COR-L47 (cell line): ENCODE measurements around the gene PEX5.
"Not testable (repeated sequence)": the region's sequence is repeated elsewhere in the genome, so short reads cannot be mapped to it uniquely, and the experiment has no call there.

Source experiments
- DNase-seq: peaks from one replicate; lab custom pipeline; 2025; lab: John Stamatoyannopoulos, UW

The PEX5 gene

DNA sequence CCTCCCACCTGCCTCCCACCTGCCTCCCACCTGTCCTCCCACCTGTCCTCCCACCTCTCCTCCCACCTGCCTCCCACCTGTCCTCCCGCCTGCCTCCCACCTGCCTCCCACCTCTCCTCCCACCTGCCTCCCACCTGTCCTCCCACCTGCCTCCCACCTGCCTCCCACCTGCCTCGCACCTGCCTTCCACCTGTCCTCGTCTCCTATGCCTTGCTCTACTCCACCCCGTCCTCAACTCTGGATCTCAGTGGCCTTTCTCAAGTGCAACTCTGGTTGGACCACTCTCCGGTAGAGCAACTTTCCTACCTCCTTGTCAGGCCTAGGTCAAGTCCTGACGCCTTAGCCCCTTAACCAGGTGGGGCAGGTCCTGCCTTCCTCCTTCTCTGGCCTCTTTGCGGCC lies 29.3 kb upstream of the PEX5 start:
- no peak for DNase-seq

DNA sequence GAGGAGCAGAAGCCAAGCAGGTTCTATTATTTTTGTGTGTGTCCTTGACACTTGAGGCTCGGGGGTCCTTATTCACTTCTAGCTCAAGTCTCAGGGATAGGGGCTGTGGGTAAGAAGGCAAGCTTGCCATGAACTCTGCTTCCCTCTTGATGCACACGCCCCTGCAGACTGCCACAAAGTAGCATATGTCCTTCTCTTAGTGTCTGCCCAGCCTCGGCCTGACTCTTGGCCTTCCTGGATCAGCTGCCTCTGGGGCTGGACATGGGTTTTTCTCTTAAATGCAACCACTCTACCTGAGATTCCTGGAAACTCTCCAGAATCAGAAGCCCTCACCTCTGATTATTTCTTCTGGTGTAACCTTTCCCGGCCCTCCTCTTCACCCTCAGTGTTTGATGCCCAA lies 28.2 kb upstream of the PEX5 start:
- DNase-seq, result no peak

DNA sequence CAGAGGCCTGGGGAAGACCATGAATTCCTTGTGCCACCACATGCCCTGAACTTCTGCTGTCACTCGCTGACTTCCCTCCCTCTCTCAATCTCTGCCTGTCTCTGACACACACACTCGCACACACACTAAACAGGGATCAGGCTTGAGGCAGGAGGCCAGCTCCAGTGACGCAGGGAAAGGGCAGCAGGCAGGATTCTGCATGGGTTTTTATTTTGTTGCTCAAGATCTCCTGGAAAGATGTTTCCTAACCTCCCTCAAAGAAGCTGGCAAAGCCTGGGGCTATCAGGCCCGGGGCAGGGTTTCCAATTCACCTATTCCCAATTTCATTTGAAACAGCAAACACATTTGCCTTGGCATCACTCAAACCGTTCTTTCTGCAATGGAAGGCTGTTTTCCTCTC lies 27.7 kb upstream of the PEX5 start:
- DNase-seq, result no peak

DNA sequence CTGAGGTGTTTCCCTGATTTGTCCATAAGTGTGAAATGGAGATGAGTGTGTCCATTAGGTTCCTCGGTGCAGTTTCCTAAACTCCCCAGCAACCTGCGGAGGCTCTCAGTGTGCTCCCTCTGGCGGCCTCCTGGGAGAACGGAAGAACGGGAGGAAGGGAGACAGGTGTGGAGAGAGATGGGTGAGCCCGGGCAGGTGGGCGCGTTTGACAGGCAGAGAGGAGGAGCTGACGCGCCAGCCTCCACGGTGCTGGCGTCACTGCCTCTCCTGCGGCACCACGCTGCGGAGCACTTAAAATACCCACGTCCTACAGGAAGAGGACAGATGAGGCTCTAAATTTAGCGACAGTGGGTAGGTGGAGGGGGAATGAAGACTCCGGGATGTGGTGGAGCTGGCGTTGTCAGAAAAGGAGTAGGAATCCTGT lies 26.8 kb upstream of the PEX5 start:
- peak; percentile 55 for DNase-seq

DNA sequence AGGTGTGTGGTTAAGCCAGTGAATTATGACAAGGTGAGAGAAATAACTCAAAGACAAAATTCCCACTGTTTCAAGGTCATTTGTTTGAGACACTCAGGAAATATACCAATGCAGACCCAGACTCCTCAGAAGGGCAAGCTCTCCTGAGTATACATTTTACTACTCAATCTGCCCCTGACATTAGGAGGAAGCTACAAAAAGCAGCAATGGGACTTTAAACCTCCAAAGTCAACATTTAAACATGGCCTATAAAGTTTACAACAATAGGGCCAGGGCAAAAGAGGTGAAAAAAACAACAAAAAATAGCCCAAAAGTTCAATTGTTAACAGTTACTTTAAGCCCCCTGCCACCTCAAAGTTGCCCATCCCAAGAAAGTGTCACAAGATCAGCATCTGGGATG lies 19.5 kb upstream of the PEX5 start:
- DNase-seq, result no peak

DNA sequence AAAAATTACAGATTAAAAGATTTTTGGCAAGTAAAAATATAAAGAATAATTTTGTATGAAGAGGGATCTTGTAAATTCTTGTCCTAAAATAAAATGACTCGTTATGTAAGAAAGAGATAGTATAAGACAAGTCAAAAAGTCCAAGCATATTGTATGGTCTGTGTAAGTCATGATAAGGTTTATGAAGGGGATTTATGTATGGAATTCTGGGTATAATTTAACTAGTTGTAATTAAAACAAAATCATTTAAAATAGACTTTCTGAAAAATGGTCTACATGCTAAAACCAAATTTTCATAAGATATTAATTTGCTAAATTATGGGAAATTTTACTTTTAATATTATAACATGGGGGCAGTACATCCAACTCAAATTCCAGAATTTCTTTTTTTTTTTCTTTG lies 17.6 kb upstream of the PEX5 start:
- no peak for DNase-seq

DNA sequence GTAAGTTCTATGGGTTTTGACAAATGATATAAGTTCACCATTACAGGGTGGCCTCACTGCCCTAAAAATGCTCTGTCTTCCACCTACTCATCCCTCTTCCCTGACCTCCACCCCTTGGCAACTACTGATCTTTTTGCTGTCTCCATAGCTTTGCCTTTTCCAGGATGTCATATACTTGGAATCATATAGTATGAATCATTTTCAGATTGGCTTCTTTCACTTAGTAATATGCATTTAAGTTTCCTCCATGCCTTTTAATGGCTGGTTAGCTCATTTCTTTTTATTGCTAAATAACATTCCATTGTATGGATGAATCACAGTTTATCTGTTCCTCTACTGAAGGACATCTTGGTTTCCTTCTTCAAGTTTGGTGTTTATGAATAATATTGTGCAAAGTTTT lies 14.0 kb upstream of the PEX5 start:
- no peak for DNase-seq

DNA sequence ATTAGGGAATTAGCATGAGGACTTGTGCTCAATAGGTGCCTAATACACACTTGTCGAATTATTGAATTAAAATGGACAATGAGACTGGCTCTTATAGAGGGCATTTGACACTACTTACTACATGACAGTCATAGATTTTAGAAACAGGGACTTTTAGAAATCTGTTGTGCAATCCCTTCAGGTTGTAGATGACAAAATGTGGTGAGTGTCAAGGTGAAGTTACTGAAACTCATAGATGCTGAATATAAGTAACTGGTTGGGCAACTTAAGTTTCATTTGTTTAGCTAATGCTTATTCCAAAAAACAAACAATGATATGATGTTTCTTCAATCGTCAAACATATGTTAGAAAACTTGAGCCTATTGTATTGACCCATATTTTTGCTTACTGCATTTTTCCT lies 12.9 kb upstream of the PEX5 start:
- no peak for DNase-seq

DNA sequence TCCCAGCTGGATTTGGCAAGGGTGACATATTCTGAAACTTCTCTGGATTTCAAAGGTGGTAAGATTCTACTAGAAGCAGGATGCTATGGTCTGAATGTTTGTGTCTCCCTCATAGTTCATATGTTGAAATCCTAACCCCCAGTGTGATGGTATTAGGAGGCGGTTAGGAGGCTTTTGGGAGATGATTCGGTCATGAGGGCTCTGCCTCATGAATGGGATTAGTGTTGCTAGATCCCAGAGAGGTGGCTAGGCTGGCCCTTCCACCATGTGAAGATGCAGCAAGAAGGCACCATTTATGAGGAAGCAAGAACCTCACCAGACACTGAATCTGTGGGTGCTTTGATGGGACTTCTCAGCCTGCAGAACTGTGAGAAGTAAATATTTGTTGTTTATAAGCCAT lies 11.0 kb upstream of the PEX5 start:
- DNase-seq, result no peak

DNA sequence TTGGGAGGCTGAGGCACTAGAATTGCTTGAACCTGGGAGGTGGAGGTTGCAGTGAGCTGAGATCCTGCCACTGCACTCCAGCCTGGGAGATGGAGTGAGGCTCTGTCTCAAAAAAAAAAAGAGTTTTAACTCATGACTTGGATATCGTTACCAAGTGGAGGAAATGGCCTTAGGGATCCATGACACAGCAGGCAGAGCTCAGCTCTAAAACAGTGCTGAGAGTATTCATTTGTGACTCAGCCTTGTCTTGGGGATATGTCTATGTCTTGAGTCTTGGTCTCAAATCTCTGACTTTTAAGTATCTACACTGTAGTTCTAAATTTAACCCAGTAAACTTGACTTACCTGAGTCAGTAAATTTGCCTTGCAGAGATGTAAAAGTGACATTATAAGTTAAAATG lies 8.8 kb upstream of the PEX5 start:
- no peak for DNase-seq

DNA sequence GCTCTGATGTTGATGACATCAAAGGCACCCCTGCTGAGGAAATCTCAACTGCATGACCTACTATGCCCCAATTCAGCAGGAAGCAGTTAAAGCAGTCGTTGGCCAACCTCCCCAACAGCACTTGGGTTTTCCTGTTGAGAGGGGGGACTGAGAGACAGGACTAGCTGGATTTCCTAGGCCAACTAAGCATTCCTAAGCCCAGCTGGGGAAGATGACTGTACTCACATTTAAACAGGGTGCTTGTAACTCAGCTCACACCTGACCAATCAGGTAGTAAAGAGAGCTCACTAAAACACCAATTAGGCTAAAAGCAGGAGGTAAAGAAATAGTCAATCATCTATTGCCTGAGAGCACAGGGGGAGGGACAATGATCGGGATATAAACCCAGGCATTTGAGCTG lies 3.4 kb upstream of the PEX5 start:
- DNase-seq, result not testable (repeated sequence)

DNA sequence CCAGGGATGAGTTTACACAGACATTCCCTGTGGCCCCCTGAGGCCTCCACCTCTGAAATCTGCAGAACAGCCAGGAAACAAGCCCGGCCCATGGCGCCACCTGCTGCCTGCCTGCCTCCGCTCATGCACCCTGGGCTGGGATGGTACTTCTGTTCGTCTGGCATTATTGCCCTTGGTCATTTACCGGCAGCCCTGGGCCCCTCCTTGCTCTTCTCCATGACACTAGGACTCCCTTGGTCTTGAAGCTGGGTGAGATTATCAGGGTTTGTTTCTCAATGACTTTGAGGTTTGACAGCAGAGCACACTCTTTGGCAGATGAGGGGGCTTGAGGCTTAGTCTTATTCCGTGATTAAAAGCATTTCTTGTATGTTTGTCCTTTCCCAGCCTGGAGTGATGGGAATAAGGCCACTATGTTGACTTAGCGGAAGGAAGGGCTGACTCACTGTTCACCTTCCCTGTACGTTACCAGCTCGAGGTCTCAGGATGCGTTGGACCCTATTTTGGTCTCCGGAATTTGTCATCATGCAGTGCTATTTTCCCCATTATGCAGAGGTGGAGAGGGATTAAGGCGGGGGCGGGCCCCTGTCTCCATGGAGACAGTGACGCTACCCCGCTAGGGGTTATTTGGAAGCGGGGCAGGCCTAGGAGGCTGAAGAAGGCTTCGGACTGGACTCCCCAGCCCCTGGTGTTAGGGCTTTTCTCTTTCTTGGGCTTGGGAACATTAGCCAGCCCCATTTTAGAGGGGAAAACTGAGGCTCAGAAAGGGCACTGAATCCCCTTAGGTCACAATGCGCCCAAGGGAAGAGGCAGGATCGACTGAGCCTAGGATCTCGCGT lies 706 bp upstream of the PEX5 start:
- peak; percentile 31 for DNase-seq

DNA sequence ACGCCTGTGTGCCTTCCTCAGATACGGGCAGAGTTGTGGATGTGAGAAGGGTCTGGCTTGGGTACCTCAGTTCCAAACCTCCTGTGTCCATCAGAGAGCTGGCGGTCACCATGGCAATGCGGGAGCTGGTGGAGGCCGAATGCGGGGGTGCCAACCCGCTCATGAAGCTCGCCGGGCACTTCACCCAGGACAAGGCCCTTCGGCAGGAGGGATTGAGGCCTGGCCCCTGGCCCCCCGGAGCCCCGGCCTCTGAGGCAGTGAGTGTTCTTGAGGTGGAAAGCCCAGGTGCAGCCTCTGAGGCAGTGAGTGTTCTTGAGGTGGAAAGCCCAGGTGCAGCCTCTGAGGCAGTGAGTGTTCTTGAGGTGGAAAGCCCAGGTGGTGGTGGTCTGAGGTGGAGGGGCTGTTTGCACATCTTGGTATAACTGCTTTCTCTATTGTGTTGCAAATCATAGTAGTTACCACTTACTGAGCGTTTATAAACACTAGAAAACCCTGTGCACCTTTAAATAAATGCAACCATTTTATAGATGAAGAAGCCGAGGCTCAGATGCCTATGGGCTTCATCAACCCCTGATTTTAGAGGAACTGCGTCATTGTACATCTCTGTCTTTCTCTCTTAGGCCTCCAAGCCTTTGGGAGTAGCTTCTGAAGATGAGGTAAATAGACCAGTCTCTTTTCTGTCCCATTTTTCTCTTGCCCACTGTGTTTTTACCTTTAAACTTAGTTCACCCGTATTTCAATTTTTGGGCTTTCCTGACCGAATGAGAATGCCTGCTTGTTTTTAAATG lies 976 bp downstream of the PEX5 start:
- no peak for DNase-seq

DNA sequence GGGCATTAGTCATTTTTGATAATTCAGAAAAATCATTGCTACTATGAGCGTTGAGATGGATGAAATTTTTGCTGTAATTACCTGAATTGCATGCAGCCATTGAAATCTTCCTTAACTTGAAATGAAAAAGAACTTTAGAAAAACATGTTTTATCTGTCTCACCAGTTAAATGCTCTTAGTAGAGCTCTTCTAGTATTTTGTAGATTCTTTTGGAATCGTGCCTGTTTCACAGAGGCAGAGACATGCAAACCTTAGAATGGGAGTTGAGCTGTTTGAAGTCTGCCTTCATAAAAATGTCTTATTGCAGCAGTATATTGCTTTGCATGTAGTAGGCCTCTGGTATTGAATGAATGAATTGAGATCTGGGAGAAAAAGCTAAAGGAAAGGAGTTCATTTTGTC lies 4.2 kb downstream of the PEX5 start:
- no peak for DNase-seq

DNA sequence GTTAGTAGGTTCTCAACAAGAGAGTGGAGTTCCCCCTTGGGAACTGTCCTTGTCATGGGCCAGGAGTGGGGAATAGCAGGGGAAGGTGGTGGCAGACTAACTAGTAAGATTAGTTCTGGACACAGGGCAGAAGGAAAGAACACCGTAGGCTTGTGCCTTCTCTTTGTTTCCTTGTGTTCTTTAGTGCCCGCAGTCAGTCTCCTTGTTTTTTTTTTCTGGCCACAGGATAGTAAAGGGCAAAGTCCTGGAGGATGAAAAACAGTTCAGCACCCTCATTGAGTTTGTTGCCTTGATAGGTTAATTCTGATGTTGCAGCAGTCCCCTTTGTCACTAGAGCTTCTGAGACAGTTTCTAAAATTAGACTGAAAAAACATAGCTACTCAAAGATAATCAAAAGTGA lies 8.4 kb downstream of the PEX5 start:
- DNase-seq, result no peak

DNA sequence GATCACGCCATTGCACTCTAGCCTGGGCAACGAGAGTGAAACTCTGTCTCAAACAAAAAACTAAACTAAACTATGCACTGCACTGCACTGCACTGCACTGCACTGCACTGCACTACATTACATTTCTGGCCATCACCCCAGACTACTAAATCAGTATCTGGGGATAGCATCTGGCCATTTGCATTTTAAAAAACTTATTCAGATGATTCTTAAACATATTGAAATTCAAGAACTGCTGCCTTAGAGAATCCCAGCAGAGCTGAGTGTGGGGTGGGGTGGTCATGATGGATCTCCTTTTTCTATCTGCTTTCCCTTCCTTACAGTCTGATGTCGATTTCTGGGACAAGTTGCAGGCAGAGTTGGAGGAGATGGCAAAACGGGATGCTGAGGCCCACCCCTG lies 13.6 kb downstream of the PEX5 start:
- no peak for DNase-seq

DNA sequence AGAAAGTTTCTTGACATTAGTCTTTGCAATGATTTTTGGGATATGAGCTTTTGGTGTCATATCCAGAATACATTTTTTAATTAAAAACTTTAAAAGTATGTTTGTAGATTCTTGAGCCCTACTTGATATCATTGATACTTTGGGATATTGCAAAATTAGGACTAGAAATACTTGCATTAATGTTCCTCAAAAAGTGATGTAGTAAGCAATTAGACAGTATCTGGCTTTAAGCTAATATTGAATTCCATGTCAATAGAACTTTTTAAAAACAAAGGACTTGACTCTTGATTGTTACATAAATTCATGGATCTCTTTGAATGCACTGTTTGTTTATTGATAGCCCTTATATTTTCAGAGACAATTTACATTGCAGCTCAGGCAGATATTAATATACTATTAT lies 15.6 kb downstream of the PEX5 start:
- DNase-seq, result no peak

DNA sequence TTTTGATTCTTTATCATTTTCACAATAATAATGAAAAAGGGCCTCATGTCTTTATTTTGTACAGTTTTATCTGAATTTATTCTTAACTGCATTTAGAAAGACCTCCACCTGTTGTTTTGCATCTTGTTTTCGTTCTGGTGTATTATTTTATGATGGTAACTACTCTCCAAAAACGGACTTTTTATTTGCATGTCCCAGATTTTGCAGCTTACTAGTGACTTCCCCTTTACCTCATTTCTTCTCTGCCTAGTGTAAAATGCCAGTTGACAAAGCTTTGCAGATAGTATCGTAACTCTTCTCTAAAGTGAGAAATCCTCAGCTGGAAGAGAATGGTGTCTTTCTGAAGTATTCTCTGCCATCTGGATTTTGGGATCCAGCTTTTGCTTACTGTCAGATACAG lies 17.2 kb downstream of the PEX5 start:
- no peak for DNase-seq

DNA sequence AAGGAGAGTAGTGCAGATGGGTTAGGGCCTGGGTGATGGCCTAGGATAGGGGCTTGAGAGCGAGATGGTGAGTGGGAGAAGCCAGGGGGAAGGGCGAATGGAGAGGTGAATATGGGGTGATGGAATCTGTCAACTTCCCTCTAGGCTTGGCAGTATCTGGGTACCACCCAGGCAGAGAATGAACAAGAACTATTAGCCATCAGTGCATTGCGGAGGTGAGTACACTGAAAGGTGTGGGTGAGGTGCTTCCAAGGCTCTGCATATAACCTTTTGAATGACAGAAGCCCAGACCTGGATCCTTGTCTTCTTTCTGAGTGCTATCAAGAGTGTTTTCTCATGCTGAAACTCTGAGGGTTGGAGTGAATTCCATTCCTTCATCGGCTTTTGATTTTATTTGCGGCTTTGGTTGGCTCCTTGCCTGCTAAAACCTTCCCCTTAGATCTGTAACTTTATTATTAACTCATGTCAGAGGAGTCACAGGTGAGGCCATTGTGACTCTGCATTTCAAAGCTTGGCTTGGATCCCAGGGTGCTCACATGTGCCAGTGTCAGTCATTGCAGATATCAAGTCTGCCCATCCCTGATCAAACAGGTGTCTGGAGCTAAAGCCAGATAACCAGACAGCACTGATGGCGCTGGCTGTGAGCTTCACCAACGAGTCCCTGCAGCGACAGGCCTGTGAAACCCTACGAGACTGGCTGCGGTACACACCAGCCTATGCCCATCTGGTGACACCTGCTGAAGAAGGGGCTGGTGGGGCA lies 18.6 kb downstream of the PEX5 start:
- DNase-seq, result no peak

DNA sequence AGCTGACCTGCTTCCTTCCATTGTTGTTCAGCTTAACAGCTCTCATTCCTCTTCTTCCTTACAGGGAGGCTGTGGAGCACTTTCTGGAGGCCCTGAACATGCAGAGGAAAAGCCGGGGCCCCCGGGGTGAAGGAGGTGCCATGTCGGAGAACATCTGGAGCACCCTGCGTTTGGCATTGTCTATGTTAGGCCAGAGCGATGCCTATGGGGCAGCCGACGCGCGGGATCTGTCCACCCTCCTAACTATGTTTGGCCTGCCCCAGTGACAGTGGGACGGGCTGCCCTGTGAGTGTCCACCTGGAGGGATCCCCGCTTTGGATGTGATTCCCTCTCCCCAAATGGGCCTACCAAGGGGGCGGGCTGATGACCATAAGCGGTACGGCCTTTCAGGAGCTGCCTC lies 20.5 kb downstream of the PEX5 start:
- no peak for DNase-seq

DNA sequence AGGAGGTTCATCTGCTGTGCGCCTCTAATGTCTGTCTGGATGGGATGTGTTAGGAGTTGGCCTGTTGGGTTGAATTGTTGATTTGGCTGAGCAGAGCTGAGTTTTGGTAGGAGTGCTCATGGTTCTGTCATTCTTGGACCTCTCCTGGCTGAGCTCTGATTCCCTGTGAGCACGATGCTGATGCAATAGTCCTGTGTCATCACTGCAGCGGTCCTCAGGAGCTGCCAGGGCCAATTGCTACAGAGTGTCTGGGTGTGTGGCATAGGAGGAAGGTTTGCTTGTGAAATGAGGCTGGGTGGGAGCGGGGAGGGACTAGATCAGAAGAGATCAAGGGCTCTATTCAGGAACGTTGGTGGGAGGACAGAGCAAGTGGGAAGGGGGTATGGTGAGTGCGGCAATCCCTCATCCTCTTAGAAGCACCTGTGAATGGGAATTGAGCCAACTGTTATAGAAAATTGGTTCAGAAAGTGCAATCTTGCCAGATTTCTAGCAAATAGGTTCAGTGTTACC lies 21.2 kb downstream of the PEX5 start:
- no peak for DNase-seq

DNA sequence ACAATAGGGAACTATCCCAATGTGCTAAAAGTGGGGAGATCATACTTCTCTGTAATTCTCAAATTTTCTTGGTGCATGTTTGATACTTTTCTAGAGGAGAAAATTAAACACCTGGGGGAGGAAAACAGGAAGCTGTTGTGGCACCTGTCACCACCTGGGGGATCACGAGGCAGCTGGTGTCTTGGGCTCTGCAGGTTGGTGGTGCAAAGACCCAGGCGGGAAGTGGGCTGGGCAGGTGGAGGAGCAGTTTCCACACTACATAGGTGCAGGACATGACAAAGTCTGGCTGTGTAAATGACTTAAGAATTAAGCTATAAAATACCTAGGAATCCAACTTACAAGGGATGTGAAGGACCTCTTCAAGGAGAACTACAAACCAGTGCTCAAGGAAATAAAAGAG lies 23.2 kb downstream of the PEX5 start:
- no peak for DNase-seq

DNA sequence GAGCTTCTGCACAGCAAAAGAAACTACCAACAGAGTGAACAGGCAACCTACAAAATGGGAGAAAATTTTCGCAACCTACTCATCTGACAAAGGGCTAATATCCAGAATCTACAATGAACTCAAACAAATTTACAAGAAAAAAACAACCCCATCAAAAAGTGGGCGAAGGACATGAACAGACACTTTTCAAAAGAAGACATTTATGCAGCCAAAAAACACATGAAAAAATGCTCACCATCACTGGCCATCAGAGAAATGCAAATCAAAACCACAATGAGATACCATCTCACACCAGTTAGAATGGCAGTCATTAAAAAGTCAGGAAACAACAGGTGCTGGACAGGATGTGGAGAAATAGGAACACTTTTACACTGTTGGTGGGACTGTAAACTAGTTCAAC lies 24.3 kb downstream of the PEX5 start:
- not testable (repeated sequence) for DNase-seq
